HCT116 (cell line): ENCODE measurements around the gene VIPR2. TPM values are rescaled to one million over a fixed set of nuclear protein-coding genes. Genes with fewer than 3 reads are reported as not detected.

ENCODE experiments used
- ATAC-seq: fragments of 200-7000 bp; cut with Tn5 transposase; 2 replicates; pipeline ENCODE4 v1.9.1; 2020; ENCODE audit warnings: mild to moderate bottlenecking, moderate library complexity
- BruUV-seq: library from RNA; stranded (reverse); fragments of 400-500 nt; replicated peaks from 2 replicates; lab custom pipeline; 2021; lab: Mats Ljungman, UMichigan
- CTCF ChIA-PET: fragments of 300-600 bp; sonication (Branson Sonifier 250); formaldehyde crosslinking; loops from one replicate; lab custom pipeline; 2021; ENCODE audit warnings: antibody characterized with exemption; lab: Charles Lee
- POLR2A ChIA-PET: fragments of 300-600, 350-600 bp; sonication (Branson Sonifier 250); formaldehyde crosslinking; loops from one replicate; lab custom pipeline; 2021; ENCODE audit warnings: antibody characterized with exemption; lab: Charles Lee
- RAD21 ChIA-PET, 2 experiments: fragments of 300-600 bp; sonication (Branson Sonifier 250); formaldehyde crosslinking; loops; one replicate each; lab custom pipeline; 2023; ENCODE audit warnings: low total read pairs in 2 of 2; ENCODE audit not compliant: uncharacterized antibody in 2 of 2, unreplicated experiment in 2 of 2, low non-redundant PET in 1 of 2; lab: Charles Lee
- DNase-seq: peaks from one replicate; pipeline ENCODE4 v3.0.0-alpha.2; 2010; ENCODE audit warnings: low read depth, low spot score
- H2AFZ ChIP-seq: fragments of 200-600 bp; shearing (Covaris generic), sonication (generic); 2 replicates; pipeline ENCODE4 v1.6.1; 2017; ENCODE audit warnings: low read depth, mixed run types, mixed read lengths, antibody characterized with exemption, low read length; ENCODE audit not compliant: poor library complexity, severe bottlenecking
- H3K27ac ChIP-seq: 2 replicates; pipeline ENCODE4 v1.5.1; 2012; ENCODE audit warnings: low read depth, low read length
- H3K27me3 ChIP-seq: fragments of 200-600 bp; sonication (generic); 2 replicates; pipeline ENCODE4 v1.6.1; 2016; ENCODE audit warnings: mixed run types, low read length, mixed read lengths; ENCODE audit not compliant: insufficient read depth
- H3K36me3 ChIP-seq, 2 experiments: fragments of 200-500 bp in 1 of 2; fragments of 200-600 bp in 1 of 2; sonication (Bioruptor generic) in 1 of 2; sonication (generic) in 1 of 2; 2 replicates each; pipeline versions ENCODE4 v1.5.1 to v1.6.1; 2014 to 2016; ENCODE audit warnings: low read length in 2 of 2, inconsistent platforms in 1 of 2, mixed read lengths in 1 of 2, mixed run types in 1 of 2; ENCODE audit not compliant: insufficient read depth in 2 of 2, control insufficient read depth in 1 of 2
- H3K4me1 ChIP-seq, 2 experiments: fragments of 200-600 bp in 1 of 2; sonication (generic) in 1 of 2; 2 replicates each; pipeline versions ENCODE4 v1.5.1 to v1.6.1; 2012 to 2017; ENCODE audit warnings: low read length in 2 of 2, inconsistent platforms in 1 of 2, mild to moderate bottlenecking in 1 of 2, mixed read lengths in 1 of 2, mixed run types in 1 of 2, moderate library complexity in 1 of 2; ENCODE audit not compliant: insufficient read depth in 2 of 2, control insufficient read depth in 1 of 2
- H3K4me2 ChIP-seq: fragments of 200-600 bp; sonication (generic); 2 replicates; pipeline ENCODE4 v1.6.1; 2017; ENCODE audit warnings: mixed run types, low read length, mixed read lengths
- H3K4me3 ChIP-seq, 2 experiments: fragments of 200-600 bp in 1 of 2; sonication (generic) in 1 of 2; replicated peaks in 1 of 2; 2 replicates each; pipeline ENCODE4 v1.5.1; 2011 to 2016; ENCODE audit warnings: low read length in 2 of 2, control low read depth in 1 of 2, low read depth in 1 of 2, mild to moderate bottlenecking in 1 of 2, mixed read lengths in 1 of 2, mixed run types in 1 of 2
- H3K79me2 ChIP-seq: fragments of 200-600 bp; sonication (generic); 2 replicates; pipeline ENCODE4 v1.6.1; 2017; ENCODE audit warnings: mild to moderate bottlenecking, mixed run types, low read length, moderate library complexity, mixed read lengths; ENCODE audit not compliant: insufficient read depth
- H3K9ac ChIP-seq: fragments of 200-600 bp; sonication (generic); 2 replicates; pipeline ENCODE4 v1.6.1; 2016; ENCODE audit warnings: low read length, mixed read lengths
- H3K9me2 ChIP-seq: fragments of 200-600 bp; sonication (generic), shearing (Covaris generic); 2 replicates; pipeline ENCODE4 v1.6.1; 2017; ENCODE audit warnings: mixed run types, mild to moderate bottlenecking, moderate library complexity; ENCODE audit not compliant: insufficient read depth
- H3K9me3 ChIP-seq, 2 experiments: fragments of 200-500 bp in 1 of 2; fragments of 200-600 bp in 1 of 2; sonication (Bioruptor generic) in 1 of 2; sonication (generic) in 1 of 2; 2 replicates each; pipeline ENCODE4 v1.6.1; 2014 to 2017; ENCODE audit warnings: low read length in 2 of 2, mixed read lengths in 2 of 2, inconsistent platforms in 1 of 2, low read depth in 1 of 2, mild to moderate bottlenecking in 1 of 2, mixed run types in 1 of 2, moderate library complexity in 1 of 2; ENCODE audit not compliant: control insufficient read depth in 1 of 2, insufficient read depth in 1 of 2
- H4K20me1 ChIP-seq: fragments of 200-600 bp; sonication (generic), shearing (Covaris generic); 2 replicates; pipeline ENCODE4 v1.6.1; 2017; ENCODE audit warnings: mixed run types, mild to moderate bottlenecking, moderate library complexity; ENCODE audit not compliant: insufficient read depth
- EGR1 ChIP-seq: IDR thresholded peaks from 2 replicates; pipeline ENCODE4 v1.6.1; 2012; ENCODE audit warnings: low read depth
- EZH2 ChIP-seq: fragments of 200-600 bp; sonication (generic); IDR thresholded peaks from 2 replicates; pipeline ENCODE4 v1.6.1; 2017; ENCODE audit warnings: antibody characterized with exemption, mixed run types
- EZH2phosphoT487 ChIP-seq: fragments of 200-600 bp; IDR thresholded peaks from 2 replicates; pipeline ENCODE4 v1.6.1; 2018; ENCODE audit warnings: antibody characterized with exemption, borderline replicate concordance
- POLR2AphosphoS5 ChIP-seq: IDR thresholded peaks from 2 replicates; pipeline ENCODE4 v1.6.1; 2011; ENCODE audit warnings: mild to moderate bottlenecking, low read depth, low read length, moderate library complexity
- SIN3A ChIP-seq: IDR thresholded peaks from 2 replicates; pipeline ENCODE4 v1.6.1; 2012; ENCODE audit warnings: low read depth
- SRF ChIP-seq: IDR thresholded peaks from 2 replicates; pipeline ENCODE4 v1.6.1; 2012; ENCODE audit warnings: low read depth
- ZFX ChIP-seq: fragments of 450-650 bp; IDR thresholded peaks from 2 replicates; pipeline ENCODE4 v1.6.1; 2017
- intact Hi-C: fragments of 100-400 bp; cut with micrococcal nuclease; formaldehyde crosslinking; loops from 2 replicates; pipeline ENCODE4 v1.10.0; 2022
- total RNA-seq: library from RNA; stranded (reverse); gene quantifications from one replicate; pipeline ENCODE4 v1.2.1, GENCODE V29; 2021; ENCODE audit not compliant: unreplicated experiment
- TF ChIP-seq, protein P1 (sequence below): IDR thresholded peaks from 2 replicates; pipeline ENCODE4 v1.6.1; 2012

VIPR2 gene
- total RNA-seq, 1 experiment from 2014 or later: 0.10 TPM

DNA sequence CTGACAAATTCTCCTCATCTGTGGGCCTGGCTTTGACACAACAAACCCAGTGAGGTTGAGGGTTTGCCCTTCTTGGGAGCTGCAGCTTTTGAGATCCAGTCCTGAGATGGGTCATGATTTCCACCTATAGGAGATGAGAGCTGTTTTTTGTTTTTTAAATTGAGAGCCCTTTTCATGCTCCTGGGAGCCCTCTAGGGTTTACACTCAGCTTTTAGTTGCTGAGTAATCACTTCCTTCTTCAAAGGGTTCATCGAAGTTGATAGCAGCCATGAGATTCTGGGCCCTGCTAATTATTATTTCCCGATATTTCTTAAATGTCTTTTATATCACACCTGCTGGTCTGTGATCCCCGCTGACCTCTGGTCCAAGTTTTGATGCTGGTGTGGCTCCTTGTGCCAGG lies 47.3 kb upstream of the VIPR2 start:
- H4K20me1 ChIP-seq: no peaks in the 10 kb centered on the region
- no peaks in the 10 kb centered on the region for H3K9me3 ChIP-seq
- H3K79me2 ChIP-seq: no peaks in the 10 kb centered on the region
- no peak for DNase-seq
- intact Hi-C loops: no loop called here
- H3K27ac ChIP-seq: no peak overlapping the region
- peaks cover 0 to under 1% of the 10 kb centered on the region in 2 experiments; a peak in 1 of 4 replicates for H3K4me1 ChIP-seq
- ChIA-PET CTCF (no interaction called here), RAD21 (no interaction called here), POLR2A (no interaction called here)
- no peak for TF ChIP-seq EGR1
- TF ChIP-seq, protein P1, sequence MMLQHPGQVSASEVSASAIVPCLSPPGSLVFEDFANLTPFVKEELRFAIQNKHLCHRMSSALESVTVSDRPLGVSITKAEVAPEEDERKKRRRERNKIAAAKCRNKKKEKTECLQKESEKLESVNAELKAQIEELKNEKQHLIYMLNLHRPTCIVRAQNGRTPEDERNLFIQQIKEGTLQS: no peak
- TF ChIP-seq SRF: no peak
- no peaks in the 10 kb centered on the region for H3K36me3 ChIP-seq
- no peak overlapping the region for H3K9ac ChIP-seq
- no peak overlapping the region for H3K4me3 ChIP-seq
- no TSS peak for BruUV-seq
- H3K27me3 ChIP-seq: 0 out of 2 replicates have a peak, but pooled peaks cover 4% of the 10 kb centered on the region
- no peak overlapping the region for H3K4me2 ChIP-seq
- no peak overlapping the region for H2AFZ ChIP-seq
- ATAC-seq: no peak; the same call in 1 of the 2 replicates
- H3K9me2 ChIP-seq: no peaks in the 10 kb centered on the region

DNA sequence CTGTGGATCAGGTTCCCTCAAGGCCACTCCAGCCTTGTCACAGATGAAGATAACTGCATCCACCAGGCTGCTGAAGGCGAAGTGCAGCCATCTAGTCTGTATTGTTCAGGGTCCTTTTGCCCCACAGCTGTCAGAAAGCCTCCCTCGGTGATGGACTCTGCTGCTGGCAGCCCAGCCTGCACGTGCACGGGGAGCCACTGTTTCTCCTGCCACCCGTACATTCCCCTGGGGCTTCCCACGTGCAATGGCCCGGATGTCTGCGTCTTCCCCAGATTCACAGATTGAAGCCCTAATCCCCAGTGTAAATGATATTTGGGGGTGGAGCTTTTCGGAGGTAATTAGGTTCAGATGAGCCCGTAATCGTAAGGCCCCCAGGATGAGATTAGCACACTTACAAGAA lies 46.6 kb upstream of the VIPR2 start:
- Histone ChIP-seq H3K27ac (no peak overlapping the region), H3K9me3 (no peaks in the 10 kb centered on the region), H3K4me1 (no peaks in the 10 kb centered on the region), H3K9ac (no peak overlapping the region)
- RAD21 ChIA-PET: no interaction called here
- CTCF ChIA-PET: no interaction called here
- POLR2A ChIA-PET: no interaction called here
- TF ChIP-seq POLR2AphosphoS5 (no peak), ZFX (no peak), EZH2phosphoT487 (no peak), SIN3A (no peak), EZH2 (no peak)
- TF ChIP-seq, protein P1: no peak
- TF ChIP-seq, all 23 proteins: peak for 0
- H4K20me1 ChIP-seq: no peaks in the 10 kb centered on the region
- H3K79me2 ChIP-seq: no peaks in the 10 kb centered on the region
- no peak for ATAC-seq
- no peaks in the 10 kb centered on the region for H3K36me3 ChIP-seq
- H2AFZ ChIP-seq: no peak overlapping the region
- H3K9me2 ChIP-seq: no peaks in the 10 kb centered on the region
- no peak overlapping the region for H3K4me3 ChIP-seq
- no peak overlapping the region for H3K4me2 ChIP-seq
- DNase-seq: no peak
- BruUV-seq: no TSS peak
- 0 out of 2 replicates have a peak, but pooled peaks cover 4% of the 10 kb centered on the region for H3K27me3 ChIP-seq
- intact Hi-C loops: no loop called here
